CD4-positive, CD25-positive, alpha-beta regulatory T cell (primary cell): ENCODE data around the gene HBP1. TPM values are rescaled to one million over a fixed set of nuclear protein-coding genes. Genes with fewer than 3 reads are reported as not detected.
"Not testable (repeated sequence)": the region's sequence is repeated elsewhere in the genome, so short reads cannot be mapped to it uniquely, and the experiment has no call there.

Source experiments
- ATAC-seq, 2 donors: fragments of 150-1000 bp; cut with Tn5 transposase; one replicate each; pipeline ENCODE4 v1.10.0; 2021; ENCODE audit warnings: low read depth in 2 of 2, moderate number of reproducible peaks in 2 of 2, moderate library complexity in 1 of 2
- DNase-seq, 3 donors: peaks; one replicate each; pipeline versions ENCODE4 v3.0.0 to v3.0.0-alpha.2; 2012 to 2022; ENCODE audit warnings: mixed read lengths in 1 of 3
- H3K27ac ChIP-seq: one replicate; pipeline ENCODE4 v1.7.0; 2013; ENCODE audit warnings: mild to moderate bottlenecking, low read length; ENCODE audit not compliant: insufficient read depth, poor library complexity, severe bottlenecking
- H3K27me3 ChIP-seq: one replicate; pipeline ENCODE4 v1.7.0; 2013; ENCODE audit warnings: low read length; ENCODE audit not compliant: control insufficient read depth, insufficient read depth
- H3K36me3 ChIP-seq: one replicate; pipeline ENCODE4 v1.7.0; 2013; ENCODE audit warnings: mild to moderate bottlenecking, low read length, moderate library complexity; ENCODE audit not compliant: control insufficient read depth, insufficient read depth
- H3K4me1 ChIP-seq: 2 replicates; pipeline ENCODE4 v1.7.0; 2013; ENCODE audit warnings: mild to moderate bottlenecking, low read length; ENCODE audit not compliant: insufficient read depth, control insufficient read depth, poor library complexity, severe bottlenecking
- H3K4me3 ChIP-seq: one replicate; pipeline ENCODE4 v1.7.0; 2013; ENCODE audit warnings: low read depth, mild to moderate bottlenecking, low read length, moderate library complexity
- H3K9me3 ChIP-seq, 2 experiments: 1 replicate in 1 of 2; 2 replicates in 1 of 2; pipeline ENCODE4 v1.7.0; 2013; ENCODE audit warnings: low read length in 2 of 2, mild to moderate bottlenecking in 1 of 2, moderate library complexity in 1 of 2; ENCODE audit not compliant: control insufficient read depth in 2 of 2
- H3K27ac Mint-ChIP-seq, 3 donors: one replicate each; pipeline ENCODE4 v1.8.0; 2020 to 2022; ENCODE audit warnings: mild to moderate bottlenecking in 3 of 3, mixed read lengths in 3 of 3, moderate library complexity in 2 of 3
- H3K27me3 Mint-ChIP-seq: one replicate; pipeline ENCODE4 v1.8.0; 2022; ENCODE audit warnings: mild to moderate bottlenecking, mixed read lengths
- H3K36me3 Mint-ChIP-seq: one replicate; pipeline ENCODE4 v1.8.0; 2020; ENCODE audit warnings: mixed read lengths
- H3K4me1 Mint-ChIP-seq, 4 donors: one replicate each; pipeline ENCODE4 v1.8.0; 2020 to 2022; ENCODE audit warnings: mixed read lengths in 4 of 4, mild to moderate bottlenecking in 1 of 4
- H3K4me3 Mint-ChIP-seq, 4 donors: one replicate each; pipeline ENCODE4 v1.8.0; 2020 to 2022; ENCODE audit warnings: mild to moderate bottlenecking in 4 of 4, mixed read lengths in 4 of 4, moderate library complexity in 3 of 4
- H3K9me3 Mint-ChIP-seq, 7 donors: one replicate each; pipeline ENCODE4 v1.8.0; 2020 to 2022; ENCODE audit warnings: mixed read lengths in 7 of 7, mild to moderate bottlenecking in 3 of 7, moderate library complexity in 2 of 7
- polyA plus RNA-seq, 4 donors: library from polyadenylated mRNA; unstranded; fragments of 300-500 nt; fragmentation: Illumina TruSeq; gene quantifications; one replicate each; pipeline ENCODE4 v1.2.3, GENCODE V29; 2021
- total RNA-seq: library from RNA; stranded (reverse); gene quantifications from one replicate; pipeline ENCODE4 v1.2.3, GENCODE V29; 2022

Gene HBP1
- total and polyA plus RNA-seq, 5 donors from 2014 or later, result 67.8 to 249 (median 87.9) TPM

- H3K27me3 Mint-ChIP-seq, result peaks cover 5% of the 10 kb centered on the region
- no peak overlapping the region for H3K4me3 Mint-ChIP-seq
- Histone ChIP-seq H3K4me1 (no peaks in the 10 kb centered on the region), H3K36me3 (no peaks in the 10 kb centered on the region), H3K27me3 (peaks cover 4% of the 10 kb centered on the region), H3K27ac (no peak overlapping the region), H3K4me3 (no peak overlapping the region), H3K9me3 (no peaks in the 10 kb centered on the region)
- no peaks in the 10 kb centered on the region for H3K36me3 Mint-ChIP-seq
- no peaks in the 10 kb centered on the region for H3K9me3 Mint-ChIP-seq
- ATAC-seq, result no peak
- peaks cover 0 to 4% (median 2%) of the 10 kb centered on the region in 4 donors for H3K4me1 Mint-ChIP-seq
- H3K27ac Mint-ChIP-seq, result no peak overlapping the region
- no peak for DNase-seq
These were observed 18.9 kb upstream of the HBP1 start for GRCh38 chr7:107149863-107150262.

- H3K9me3 Mint-ChIP-seq, result no peaks in the 10 kb centered on the region
- H3K36me3 Mint-ChIP-seq, result no peaks in the 10 kb centered on the region
- Histone ChIP-seq H3K36me3 (no peaks in the 10 kb centered on the region), H3K27ac (no peak overlapping the region), H3K4me3 (no peak overlapping the region), H3K4me1 (no peaks in the 10 kb centered on the region), H3K9me3 (no peaks in the 10 kb centered on the region), H3K27me3 (peaks cover 6% of the 10 kb centered on the region)
- H3K4me3 Mint-ChIP-seq, result no peak overlapping the region
- H3K27ac Mint-ChIP-seq, result no peak overlapping the region
- DNase-seq, result peak; percentile 57 to 83 (median 76)
- peak in 1 of 2 donors; percentile 72 for ATAC-seq
- peaks cover 5% of the 10 kb centered on the region for H3K27me3 Mint-ChIP-seq
- peaks cover 0 to 4% (median 2%) of the 10 kb centered on the region in 4 donors for H3K4me1 Mint-ChIP-seq
These were observed 18.3 kb upstream of the HBP1 start for GRCh38 chr7:107150375-107151073.

- Histone ChIP-seq H3K27ac (no peak overlapping the region), H3K27me3 (peaks cover 6% of the 10 kb centered on the region), H3K4me1 (no peaks in the 10 kb centered on the region), H3K4me3 (no peak overlapping the region), H3K36me3 (no peaks in the 10 kb centered on the region), H3K9me3 (no peaks in the 10 kb centered on the region)
- ATAC-seq (no peak), DNase-seq (no peak)
- Mint-ChIP-seq H3K9me3 (peaks cover 0 to 1% (median 0%) of the 10 kb centered on the region in 7 donors), H3K36me3 (no peaks in the 10 kb centered on the region), H3K27ac (no peak overlapping the region), H3K27me3 (peaks cover 6% of the 10 kb centered on the region), H3K4me1 (peaks cover 0 to 4% (median 2%) of the 10 kb centered on the region in 4 donors), H3K4me3 (no peak overlapping the region)
These were observed 17.3 kb upstream of the HBP1 start for GRCh38 chr7:107151538-107151937.

DNA sequence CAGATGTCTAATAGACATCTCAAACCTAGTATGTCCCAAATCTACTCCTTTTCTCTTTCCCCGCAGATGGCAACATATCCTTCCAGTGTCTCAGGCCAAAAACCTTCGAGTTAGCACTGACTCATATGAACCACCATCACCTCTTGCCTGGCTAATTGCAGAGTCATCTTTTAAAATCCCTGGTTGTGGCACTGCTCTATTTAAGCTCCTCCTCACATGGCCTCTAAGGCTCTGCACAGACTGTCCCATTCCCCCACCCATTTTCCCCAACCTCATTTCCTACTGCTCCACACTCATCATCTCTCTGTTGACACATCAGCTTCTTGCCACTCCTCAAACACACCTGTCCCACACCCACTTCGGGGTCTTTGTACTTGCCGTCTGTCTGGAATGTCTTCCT, 16.8 kb upstream of the HBP1 start:
- Mint-ChIP-seq H3K4me1 (peaks cover 0 to 4% (median 2%) of the 10 kb centered on the region in 4 donors), H3K27ac (no peak overlapping the region), H3K36me3 (no peaks in the 10 kb centered on the region), H3K4me3 (no peak overlapping the region), H3K9me3 (peaks cover 0 to 1% (median 0%) of the 10 kb centered on the region in 7 donors), H3K27me3 (peaks cover 11% of the 10 kb centered on the region)
- DNase-seq, result no peak
- Histone ChIP-seq H3K36me3 (no peaks in the 10 kb centered on the region), H3K27ac (no peak overlapping the region), H3K9me3 (no peaks in the 10 kb centered on the region), H3K27me3 (peaks cover 6% of the 10 kb centered on the region), H3K4me3 (no peak overlapping the region), H3K4me1 (no peaks in the 10 kb centered on the region)
- no peak for ATAC-seq

DNA sequence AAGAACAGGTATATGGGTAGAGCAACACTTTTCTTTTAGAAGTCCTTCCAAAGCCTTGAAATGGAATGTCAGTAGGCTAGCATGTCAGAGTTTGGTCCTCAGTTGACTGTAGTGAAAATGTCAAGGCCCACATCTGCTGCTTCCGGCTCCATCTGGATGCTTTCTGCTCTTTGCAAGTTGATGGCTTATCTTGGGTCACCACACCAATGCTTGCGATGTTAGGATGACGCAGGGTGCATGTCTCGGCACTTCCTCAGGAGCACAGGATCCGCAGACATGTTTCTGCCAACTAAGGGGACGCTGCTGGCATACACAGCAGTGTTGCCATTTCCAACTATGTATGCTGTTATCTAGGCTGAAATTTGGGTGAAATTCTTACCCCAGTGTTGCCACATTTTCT, 14.0 kb upstream of the HBP1 start:
- DNase-seq, result no peak
- Mint-ChIP-seq H3K27ac (no peak overlapping the region), H3K4me3 (no peak overlapping the region)

GRCh38 chr7:107155726-107156125, 13.1 kb upstream of the HBP1 start:
- not testable (repeated sequence) for H3K27ac Mint-ChIP-seq, H3K9me3 Mint-ChIP-seq, H3K9me3 ChIP-seq, ATAC-seq, H3K4me3 ChIP-seq, H3K4me1 ChIP-seq, H3K36me3 Mint-ChIP-seq, H3K4me1 Mint-ChIP-seq, H3K36me3 ChIP-seq, H3K4me3 Mint-ChIP-seq, DNase-seq, H3K27me3 ChIP-seq, H3K27ac ChIP-seq
- peaks cover 23% of the 10 kb centered on the region for H3K27me3 Mint-ChIP-seq

More for the DNA sequence above, 14.0 kb upstream of the HBP1 start:
- H3K4me3 ChIP-seq, result no peak overlapping the region
- Mint-ChIP-seq H3K27me3 (peaks cover 19% of the 10 kb centered on the region), H3K36me3 (no peaks in the 10 kb centered on the region), H3K4me1 (peaks cover 0 to 2% (median 0%) of the 10 kb centered on the region in 4 donors), H3K9me3 (peaks cover 0 to 1% (median 0%) of the 10 kb centered on the region in 7 donors)
- no peak for ATAC-seq
- peaks cover 6% of the 10 kb centered on the region for H3K27me3 ChIP-seq
- no peaks in the 10 kb centered on the region for H3K9me3 ChIP-seq
- no peak overlapping the region for H3K27ac ChIP-seq
- H3K36me3 ChIP-seq, result no peaks in the 10 kb centered on the region
- no peaks in the 10 kb centered on the region for H3K4me1 ChIP-seq

GRCh38 chr7:107157091-107157490, 11.7 kb upstream of the HBP1 start:
- Histone ChIP-seq H3K36me3 (no peaks in the 10 kb centered on the region), H3K9me3 (no peaks in the 10 kb centered on the region), H3K4me1 (no peaks in the 10 kb centered on the region), H3K27ac (no peak overlapping the region), H3K27me3 (peaks cover 6% of the 10 kb centered on the region), H3K4me3 (no peak overlapping the region)
- Mint-ChIP-seq H3K27me3 (peaks cover 17% of the 10 kb centered on the region), H3K36me3 (no peaks in the 10 kb centered on the region), H3K27ac (no peak overlapping the region), H3K9me3 (peaks cover 0 to 1% (median 0%) of the 10 kb centered on the region in 7 donors), H3K4me1 (no peaks in the 10 kb centered on the region), H3K4me3 (no peak overlapping the region)
- DNase-seq (no peak), ATAC-seq (no peak)

DNA sequence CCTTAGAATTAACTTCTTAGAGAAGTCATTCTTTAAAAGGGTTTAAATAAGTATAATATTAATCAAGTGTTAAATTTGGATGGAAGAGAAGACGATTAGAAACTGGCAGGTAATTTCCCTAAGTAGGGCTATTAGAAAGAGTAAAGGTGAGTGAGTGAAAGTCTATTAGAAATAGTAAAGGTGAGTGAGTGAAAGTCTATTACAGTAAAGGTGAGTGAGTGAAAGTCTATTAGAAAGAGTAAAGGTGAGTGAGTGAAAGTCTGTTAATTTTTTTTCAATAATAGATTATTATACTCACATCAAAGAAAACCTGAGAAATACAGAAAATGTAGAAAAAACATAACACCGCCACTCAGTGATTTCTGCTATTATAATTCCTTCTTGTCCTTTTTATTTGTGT, 10.8 kb upstream of the HBP1 start:
- Mint-ChIP-seq H3K27ac (no peak overlapping the region), H3K9me3 (peaks cover 0 to 1% (median 0%) of the 10 kb centered on the region in 7 donors), H3K4me1 (no peaks in the 10 kb centered on the region), H3K36me3 (no peaks in the 10 kb centered on the region), H3K27me3 (peaks cover 17% of the 10 kb centered on the region), H3K4me3 (no peak overlapping the region)
- no peaks in the 10 kb centered on the region for H3K4me1 ChIP-seq
- peaks cover 6% of the 10 kb centered on the region for H3K27me3 ChIP-seq
- DNase-seq, result no peak
- no peaks in the 10 kb centered on the region for H3K9me3 ChIP-seq
- ATAC-seq, result no peak
- H3K4me3 ChIP-seq, result no peak overlapping the region
- no peaks in the 10 kb centered on the region for H3K36me3 ChIP-seq
- H3K27ac ChIP-seq, result no peak overlapping the region
